Measurements from ENCODE around the gene CDK11B. TPM values are rescaled to one million over a fixed set of nuclear protein-coding genes. Genes with fewer than 3 reads are reported as not detected.
"Not testable (repeated sequence)": the region's sequence is repeated elsewhere in the genome, so short reads cannot be mapped to it uniquely, and the experiment has no call there.

CDK11B gene
- total and polyA plus RNA-seq, 2 donors (not counting 1 experiment from before 2014, with no cell fraction given) = 14.1 to 36.3 TPM

DNA sequence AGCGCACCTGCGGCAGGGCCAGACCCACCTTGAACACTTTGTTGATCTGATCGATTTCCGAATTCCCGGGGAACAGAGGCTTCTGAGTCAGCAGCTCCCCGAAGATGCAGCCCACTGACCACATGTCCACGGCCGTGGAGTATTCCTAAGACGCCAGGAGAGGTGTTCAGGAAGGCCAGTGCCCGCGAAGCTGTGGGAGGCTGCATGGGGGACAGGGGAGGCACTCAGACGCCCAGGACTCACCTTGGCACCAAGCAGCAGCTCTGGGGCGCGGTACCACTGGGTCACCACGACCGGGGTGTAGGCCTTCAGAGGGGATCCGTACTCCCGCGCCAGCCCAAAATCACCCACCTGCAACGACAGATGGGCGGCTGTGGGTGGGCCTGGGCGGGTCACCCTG is 45.0 kb upstream of the CDK11B start:
- H3K4me3 ChIP-seq (ENCODE audit: control extremely low read depth in 1 of 5, extremely low read depth in 1 of 5, insufficient read depth in 1 of 5, low read depth in 2 of 5, low read length in 4 of 5) = no peak overlapping the region
- no peaks in the 10 kb centered on the region for H3K4me1 ChIP-seq (ENCODE audit: control insufficient read depth in 2 of 2, insufficient read depth in 2 of 2, low read length in 2 of 2)
- TF ChIP-seq EZH2 (IDR thresholded peaks at IDR 0.05; ENCODE audit: borderline replicate concordance, insufficient read depth, low read depth, low read length, poor library complexity, severe bottlenecking) = no peak
- TF ChIP-seq, protein P1, sequence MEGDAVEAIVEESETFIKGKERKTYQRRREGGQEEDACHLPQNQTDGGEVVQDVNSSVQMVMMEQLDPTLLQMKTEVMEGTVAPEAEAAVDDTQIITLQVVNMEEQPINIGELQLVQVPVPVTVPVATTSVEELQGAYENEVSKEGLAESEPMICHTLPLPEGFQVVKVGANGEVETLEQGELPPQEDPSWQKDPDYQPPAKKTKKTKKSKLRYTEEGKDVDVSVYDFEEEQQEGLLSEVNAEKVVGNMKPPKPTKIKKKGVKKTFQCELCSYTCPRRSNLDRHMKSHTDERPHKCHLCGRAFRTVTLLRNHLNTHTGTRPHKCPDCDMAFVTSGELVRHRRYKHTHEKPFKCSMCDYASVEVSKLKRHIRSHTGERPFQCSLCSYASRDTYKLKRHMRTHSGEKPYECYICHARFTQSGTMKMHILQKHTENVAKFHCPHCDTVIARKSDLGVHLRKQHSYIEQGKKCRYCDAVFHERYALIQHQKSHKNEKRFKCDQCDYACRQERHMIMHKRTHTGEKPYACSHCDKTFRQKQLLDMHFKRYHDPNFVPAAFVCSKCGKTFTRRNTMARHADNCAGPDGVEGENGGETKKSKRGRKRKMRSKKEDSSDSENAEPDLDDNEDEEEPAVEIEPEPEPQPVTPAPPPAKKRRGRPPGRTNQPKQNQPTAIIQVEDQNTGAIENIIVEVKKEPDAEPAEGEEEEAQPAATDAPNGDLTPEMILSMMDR (IDR thresholded peaks at IDR 0.05) = no peak
- no peak overlapping the region for H3K27ac Mint-ChIP-seq
- no peak overlapping the region for H3K27ac ChIP-seq (ENCODE audit: low read length in 2 of 2)
- no peaks in the 10 kb centered on the region for H3K9me3 Mint-ChIP-seq (ENCODE audit: insufficient read depth)
- H3K9me3 ChIP-seq (ENCODE audit: control extremely low read depth in 1 of 3, control insufficient read depth in 2 of 3, insufficient read depth in 1 of 3, low read length in 2 of 3) = no peaks in the 10 kb centered on the region
- H2AFZ ChIP-seq (ENCODE audit: insufficient read depth, low read depth, low read length, poor library complexity, severe bottlenecking) = no peak overlapping the region
- ATAC-seq (ENCODE audit: low read depth) = no peak
- DNase-seq = no peak
- intact Hi-C loops (cut with micrococcal nuclease) = no loop called here
- H4K20me1 ChIP-seq (ENCODE audit: control insufficient read depth, insufficient read depth, low read length, poor library complexity, severe bottlenecking) = no peaks in the 10 kb centered on the region
- no peak overlapping the region for H3K4me3 Mint-ChIP-seq
- H3K79me2 ChIP-seq (ENCODE audit: control insufficient read depth, insufficient read depth, low read length) = no peaks in the 10 kb centered on the region
- WGBS (ENCODE audit: insufficient coverage) = 97% methylated on average over 12 of the region's 22 CpGs
- H3K27me3 Mint-ChIP-seq = no peaks in the 10 kb centered on the region
- no peak overlapping the region for H3K9ac ChIP-seq (ENCODE audit: low read length)
- ChIA-PET CTCF (no interaction called here), POLR2A (no interaction called here)
- no peaks in the 10 kb centered on the region for H3K4me1 Mint-ChIP-seq
- H3K36me3 ChIP-seq (replicated peaks in 1 of 2; ENCODE audit: control extremely low read depth in 1 of 2, control insufficient read depth in 1 of 2, extremely low read depth in 1 of 2, insufficient read depth in 2 of 2, low read length in 1 of 2) = peaks cover 0 to 12% of the 10 kb centered on the region in 2 experiments
- H3K4me2 ChIP-seq (replicated peaks; ENCODE audit: low read depth, low read length, poor library complexity, severe bottlenecking) = no peak overlapping the region
- H3K27me3 ChIP-seq (replicated peaks in 1 of 4; ENCODE audit: control extremely low read depth in 1 of 4, control insufficient read depth in 3 of 4, insufficient read depth in 4 of 4, low read length in 3 of 4) = no peaks in the 10 kb centered on the region

DNA sequence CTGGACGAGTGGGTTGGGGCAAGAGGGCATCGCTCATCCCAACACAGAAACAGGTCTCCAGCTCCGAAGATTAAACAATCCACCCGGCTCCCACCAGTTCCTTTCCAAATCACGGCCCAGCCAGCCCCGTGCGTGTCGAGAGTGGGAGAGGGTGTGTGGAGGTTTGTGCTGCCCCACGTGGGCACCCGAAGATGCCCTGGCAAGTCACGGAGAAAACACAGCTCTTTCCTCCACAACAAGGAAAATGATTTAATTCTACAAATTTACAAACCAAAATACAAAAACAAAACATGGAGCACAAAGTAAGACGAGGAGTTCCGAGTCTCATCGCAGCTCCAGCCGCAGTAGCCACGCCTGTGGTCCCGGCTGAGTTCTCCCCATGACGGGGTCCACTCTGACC is 43.7 kb upstream of the CDK11B start:
- H3K27me3 ChIP-seq (replicated peaks in 1 of 4; ENCODE audit: control extremely low read depth in 1 of 4, control insufficient read depth in 3 of 4, insufficient read depth in 4 of 4, low read length in 3 of 4); H3K27ac ChIP-seq (ENCODE audit: low read length in 2 of 2); ATAC-seq (ENCODE audit: low read depth); POLR2A ChIA-PET; H3K4me3 ChIP-seq (ENCODE audit: control extremely low read depth in 1 of 5, extremely low read depth in 1 of 5, insufficient read depth in 1 of 5, low read depth in 2 of 5, low read length in 4 of 5); DNase-seq; H3K27me3 Mint-ChIP-seq; H2AFZ ChIP-seq (ENCODE audit: insufficient read depth, low read depth, low read length, poor library complexity, severe bottlenecking); H3K4me1 ChIP-seq (ENCODE audit: control insufficient read depth in 2 of 2, insufficient read depth in 2 of 2, low read length in 2 of 2); H3K9ac ChIP-seq (ENCODE audit: low read length); H4K20me1 ChIP-seq (ENCODE audit: control insufficient read depth, insufficient read depth, low read length, poor library complexity, severe bottlenecking); H3K27ac Mint-ChIP-seq; H3K79me2 ChIP-seq (ENCODE audit: control insufficient read depth, insufficient read depth, low read length); H3K4me1 Mint-ChIP-seq; H3K4me3 Mint-ChIP-seq; H3K4me2 ChIP-seq (replicated peaks; ENCODE audit: low read depth, low read length, poor library complexity, severe bottlenecking); CTCF ChIA-PET; H3K9me3 ChIP-seq (ENCODE audit: control extremely low read depth in 1 of 3, control insufficient read depth in 2 of 3, insufficient read depth in 1 of 3, low read length in 2 of 3); H3K9me3 Mint-ChIP-seq (ENCODE audit: insufficient read depth); intact Hi-C loops (cut with micrococcal nuclease): not testable (repeated sequence)
- no CpG with 5 or more reads among the region's 18 CpGs for WGBS (ENCODE audit: insufficient coverage)
- peaks cover 0 to 12% of the 10 kb centered on the region in 2 experiments for H3K36me3 ChIP-seq (replicated peaks in 1 of 2; ENCODE audit: control extremely low read depth in 1 of 2, control insufficient read depth in 1 of 2, extremely low read depth in 1 of 2, insufficient read depth in 2 of 2, low read length in 1 of 2)

- H3K9me3 ChIP-seq (ENCODE audit: control extremely low read depth in 1 of 3, control insufficient read depth in 2 of 3, insufficient read depth in 1 of 3, low read length in 2 of 3); ATAC-seq (ENCODE audit: low read depth); H3K27ac ChIP-seq (ENCODE audit: low read length in 2 of 2); H3K9me3 Mint-ChIP-seq (ENCODE audit: insufficient read depth); H3K9ac ChIP-seq (ENCODE audit: low read length); H2AFZ ChIP-seq (ENCODE audit: insufficient read depth, low read depth, low read length, poor library complexity, severe bottlenecking); H3K4me1 ChIP-seq (ENCODE audit: control insufficient read depth in 2 of 2, insufficient read depth in 2 of 2, low read length in 2 of 2); H4K20me1 ChIP-seq (ENCODE audit: control insufficient read depth, insufficient read depth, low read length, poor library complexity, severe bottlenecking); H3K4me1 Mint-ChIP-seq; H3K4me3 ChIP-seq (ENCODE audit: control extremely low read depth in 1 of 5, extremely low read depth in 1 of 5, insufficient read depth in 1 of 5, low read depth in 2 of 5, low read length in 4 of 5); DNase-seq; H3K27me3 ChIP-seq (replicated peaks in 1 of 4; ENCODE audit: control extremely low read depth in 1 of 4, control insufficient read depth in 3 of 4, insufficient read depth in 4 of 4, low read length in 3 of 4); H3K4me2 ChIP-seq (replicated peaks; ENCODE audit: low read depth, low read length, poor library complexity, severe bottlenecking); H3K27me3 Mint-ChIP-seq; H3K79me2 ChIP-seq (ENCODE audit: control insufficient read depth, insufficient read depth, low read length); H3K27ac Mint-ChIP-seq; POLR2A ChIA-PET; CTCF ChIA-PET; H3K4me3 Mint-ChIP-seq; intact Hi-C loops (cut with micrococcal nuclease): not testable (repeated sequence)
- peaks cover 0 to 12% of the 10 kb centered on the region in 2 experiments for H3K36me3 ChIP-seq (replicated peaks in 1 of 2; ENCODE audit: control extremely low read depth in 1 of 2, control insufficient read depth in 1 of 2, extremely low read depth in 1 of 2, insufficient read depth in 2 of 2, low read length in 1 of 2)
- WGBS (ENCODE audit: insufficient coverage) = no CpG with 5 or more reads among the region's 33 CpGs
Observed at GRCh38 chr1:1700557-1700956, 41.8 kb upstream of the CDK11B start.

All from B cell (primary cell).